A673 (cell line): ENCODE results near the gene EFL1. TPM values are rescaled to one million over a fixed set of nuclear protein-coding genes. Genes with fewer than 3 reads are reported as not detected.

Experiments used
- BruUV-seq: library from RNA; stranded (reverse); fragments of 400-500 nt; replicated peaks from 2 replicates; lab custom pipeline; 2021; lab: Mats Ljungman, UMichigan
- CTCF ChIA-PET: fragments of 300-600 bp; sonication (Branson Sonifier 250); formaldehyde crosslinking; loops from one replicate; lab custom pipeline; 2022; ENCODE audit warnings: antibody characterized with exemption; lab: Charles Lee
- POLR2A ChIA-PET: fragments of 300-600 bp; sonication (Branson Sonifier 250); formaldehyde crosslinking; loops from one replicate; lab custom pipeline; 2022; ENCODE audit warnings: antibody characterized with exemption; ENCODE audit not compliant: low non-redundant PET; lab: Charles Lee
- DNase-seq: peaks from one replicate; pipeline ENCODE4 v3.0.0-alpha.2; 2015; ENCODE audit warnings: low spot score
- H3K27ac ChIP-seq: fragments of 200-600 bp; sonication (generic); 2 replicates; pipeline ENCODE4 v1.5.1; 2016; ENCODE audit warnings: mixed run types, low read depth, mild to moderate bottlenecking, mixed read lengths, antibody characterized with exemption, low read length; ENCODE audit not compliant: poor library complexity, severe bottlenecking
- H3K27me3 ChIP-seq: fragments of 200-600 bp; sonication (generic); replicated peaks from 2 replicates; pipeline ENCODE4 v1.6.1; 2017; ENCODE audit warnings: mixed run types, low read depth, mild to moderate bottlenecking, mixed read lengths, antibody characterized with exemption, low read length; ENCODE audit not compliant: insufficient read depth, poor library complexity
- H3K36me3 ChIP-seq: fragments of 200-600 bp; sonication (generic); 2 replicates; pipeline ENCODE4 v1.6.1; 2016; ENCODE audit warnings: mixed run types, mild to moderate bottlenecking, mixed read lengths, antibody characterized with exemption, low read length; ENCODE audit not compliant: insufficient read depth, poor library complexity, severe bottlenecking
- H3K4me1 ChIP-seq: fragments of 200-600 bp; sonication (generic); 2 replicates; pipeline ENCODE4 v1.6.1; 2017; ENCODE audit warnings: mixed run types, mild to moderate bottlenecking, mixed read lengths, antibody characterized with exemption, low read length; ENCODE audit not compliant: insufficient read depth, poor library complexity, severe bottlenecking
- H3K4me3 ChIP-seq: fragments of 200-600 bp; sonication (generic); 2 replicates; pipeline ENCODE4 v1.5.1; 2016; ENCODE audit warnings: low read depth, mixed run types, mild to moderate bottlenecking, mixed read lengths, low read length; ENCODE audit not compliant: poor library complexity, severe bottlenecking
- H3K9me3 ChIP-seq: fragments of 200-600 bp; sonication (generic); 2 replicates; pipeline ENCODE4 v1.6.1; 2016; ENCODE audit warnings: mixed run types, low read depth, mild to moderate bottlenecking, mixed read lengths, antibody characterized with exemption, low read length; ENCODE audit not compliant: poor library complexity, severe bottlenecking
- CTCF ChIP-seq: fragments of 300-800, 200-600 bp; sonication (generic); conservative IDR thresholded peaks from 2 replicates; pipeline ENCODE4 v1.5.1; 2017; ENCODE audit warnings: low read depth, mild to moderate bottlenecking, antibody characterized with exemption, low read length, moderate library complexity, mixed read lengths
- EZH2 ChIP-seq: fragments of 200-600 bp; sonication (generic); IDR thresholded peaks from 2 replicates; pipeline ENCODE4 v1.6.1; 2017; ENCODE audit warnings: borderline replicate concordance, low read depth, mild to moderate bottlenecking, mixed read lengths, antibody characterized with exemption, low read length; ENCODE audit not compliant: poor library complexity, severe bottlenecking
- intact Hi-C: fragments of 100-400 bp; cut with micrococcal nuclease; formaldehyde crosslinking; loops from one replicate; pipeline ENCODE4 v1.10.0; 2022; ENCODE audit not compliant: unreplicated experiment
- total RNA-seq: library from RNA; stranded (reverse); gene quantifications from 2 replicates; pipeline ENCODE4 v1.2.3, GENCODE V29; 2021

The EFL1 gene
- total RNA-seq, 1 experiment from 2014 or later = 26.1 TPM

- no peak overlapping the region for H3K27ac ChIP-seq
- H3K4me3 ChIP-seq = no peak overlapping the region
- no peak for DNase-seq
- no TSS peak for BruUV-seq
- no peaks in the 10 kb centered on the region for H3K27me3 ChIP-seq
- H3K36me3 ChIP-seq = no peaks in the 10 kb centered on the region
- intact Hi-C loops = no loop called here
- TF ChIP-seq EZH2 (no peak), CTCF (no peak)
- ChIA-PET POLR2A (no interaction called here), CTCF (no interaction called here)
- H3K9me3 ChIP-seq = no peaks in the 10 kb centered on the region
- no peaks in the 10 kb centered on the region for H3K4me1 ChIP-seq
These were observed 35.5 kb upstream of the EFL1 start for GRCh38 chr15:82298032-82298431.

GRCh38 chr15:82297546-82297945 lies 35.0 kb upstream of the EFL1 start:
- Histone ChIP-seq H3K9me3 (no peaks in the 10 kb centered on the region), H3K4me1 (no peaks in the 10 kb centered on the region), H3K27me3 (no peaks in the 10 kb centered on the region), H3K27ac (no peak overlapping the region), H3K36me3 (no peaks in the 10 kb centered on the region), H3K4me3 (no peak overlapping the region)
- ChIA-PET CTCF (no interaction called here), POLR2A (no interaction called here)
- TF ChIP-seq CTCF (no peak), EZH2 (no peak)
- intact Hi-C loops = no loop called here
- DNase-seq = no peak
- BruUV-seq = no TSS peak

GRCh38 chr15:82294061-82294690 lies 31.6 kb upstream of the EFL1 start:
- DNase-seq = no peak
- BruUV-seq = no TSS peak
- Histone ChIP-seq H3K27me3 (peaks cover 3% of the 10 kb centered on the region), H3K4me3 (no peak overlapping the region), H3K4me1 (no peaks in the 10 kb centered on the region), H3K9me3 (no peaks in the 10 kb centered on the region), H3K27ac (no peak overlapping the region), H3K36me3 (no peaks in the 10 kb centered on the region)
- TF ChIP-seq CTCF (no peak), EZH2 (no peak)
- CTCF ChIA-PET = no interaction called here
- intact Hi-C loops = no loop called here
- POLR2A ChIA-PET = no interaction called here
